Keratinocyte (primary cell): ENCODE data around the gene PUS7L.

Experiments
- CTCF ChIP-seq, 3 experiments: IDR thresholded peaks in 1 of 3; conservative IDR thresholded peaks in 1 of 3; optimal IDR thresholded peaks in 1 of 3; 2 replicates in 2 of 3; 3 replicates in 1 of 3; pipeline versions ENCODE3 to v1.5.1; 2011; ENCODE audit warnings: low read length in 3 of 3, mild to moderate bottlenecking in 3 of 3, moderate library complexity in 2 of 3, control low read depth in 1 of 3, inconsistent platforms in 1 of 3; ENCODE audit not compliant: insufficient read depth in 2 of 3; ENCODE audit errors: extremely low read depth in 1 of 3
- EZH2 ChIP-seq: IDR thresholded peaks from one replicate; pipeline ENCODE4 v1.6.1; 2012; ENCODE audit warnings: inconsistent platforms, mild to moderate bottlenecking, low read length, moderate library complexity

GRCh38 chr12:43737646-43738045, 20.9 kb downstream of the PUS7L start:
- TF ChIP-seq CTCF (optimal IDR thresholded peaks at IDR 0.05 in 1 of 3, IDR thresholded peaks at IDR 0.05 in 1 of 3, conservative IDR thresholded peaks at IDR 0.05 in 1 of 3; ENCODE audit: extremely low read depth in 1 of 3, insufficient read depth in 2 of 3, low read length in 3 of 3) (no peak), EZH2 (no peak)
